Fibroblast of skin of back (primary cell): ENCODE data around the gene FAM47E.

ENCODE experiments used
- DNase-seq: peaks from one replicate; pipeline ENCODE4 v3.0.0-alpha.2; 2013

The FAM47E gene

GRCh38 chr4:76301775-76302162, 50.2 kb downstream of the FAM47E start:
- DNase-seq, result peak; percentile 6

- no peak for DNase-seq
These were observed 51.4 kb downstream of the FAM47E start for GRCh38 chr4:76302826-76303438.

DNA sequence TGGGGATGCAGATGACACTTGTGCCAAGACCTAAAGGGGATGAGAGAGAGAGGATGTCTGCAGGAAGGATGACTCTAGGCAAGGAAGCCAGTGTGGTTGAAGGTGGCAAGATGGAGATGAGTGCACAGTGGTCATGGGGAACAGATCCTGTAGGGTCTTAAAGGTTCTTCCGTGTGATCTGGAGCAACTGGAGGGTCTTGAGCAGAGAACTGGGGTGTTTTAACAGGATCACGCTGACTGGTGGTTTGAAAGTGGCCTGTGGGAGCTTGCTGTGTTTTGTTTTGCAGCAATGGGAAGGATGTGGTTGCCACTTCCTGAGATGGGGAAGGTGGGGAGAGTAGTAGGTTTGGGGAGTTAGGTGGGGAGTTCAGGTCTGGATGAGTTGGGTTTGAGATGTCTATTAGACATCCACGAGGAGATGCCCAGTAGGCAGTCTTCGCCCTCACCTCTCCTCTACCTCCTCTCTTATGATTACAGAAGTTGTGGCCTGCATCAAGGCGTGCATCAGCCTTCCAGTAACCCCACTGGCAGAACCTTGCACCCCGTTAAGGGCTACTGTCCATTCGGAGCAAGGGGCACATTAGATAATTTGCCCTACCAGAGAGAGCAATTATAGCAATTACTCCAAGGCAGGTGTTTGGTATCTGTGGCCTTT, 53.6 kb downstream of the FAM47E start:
- no peak for DNase-seq

DNA sequence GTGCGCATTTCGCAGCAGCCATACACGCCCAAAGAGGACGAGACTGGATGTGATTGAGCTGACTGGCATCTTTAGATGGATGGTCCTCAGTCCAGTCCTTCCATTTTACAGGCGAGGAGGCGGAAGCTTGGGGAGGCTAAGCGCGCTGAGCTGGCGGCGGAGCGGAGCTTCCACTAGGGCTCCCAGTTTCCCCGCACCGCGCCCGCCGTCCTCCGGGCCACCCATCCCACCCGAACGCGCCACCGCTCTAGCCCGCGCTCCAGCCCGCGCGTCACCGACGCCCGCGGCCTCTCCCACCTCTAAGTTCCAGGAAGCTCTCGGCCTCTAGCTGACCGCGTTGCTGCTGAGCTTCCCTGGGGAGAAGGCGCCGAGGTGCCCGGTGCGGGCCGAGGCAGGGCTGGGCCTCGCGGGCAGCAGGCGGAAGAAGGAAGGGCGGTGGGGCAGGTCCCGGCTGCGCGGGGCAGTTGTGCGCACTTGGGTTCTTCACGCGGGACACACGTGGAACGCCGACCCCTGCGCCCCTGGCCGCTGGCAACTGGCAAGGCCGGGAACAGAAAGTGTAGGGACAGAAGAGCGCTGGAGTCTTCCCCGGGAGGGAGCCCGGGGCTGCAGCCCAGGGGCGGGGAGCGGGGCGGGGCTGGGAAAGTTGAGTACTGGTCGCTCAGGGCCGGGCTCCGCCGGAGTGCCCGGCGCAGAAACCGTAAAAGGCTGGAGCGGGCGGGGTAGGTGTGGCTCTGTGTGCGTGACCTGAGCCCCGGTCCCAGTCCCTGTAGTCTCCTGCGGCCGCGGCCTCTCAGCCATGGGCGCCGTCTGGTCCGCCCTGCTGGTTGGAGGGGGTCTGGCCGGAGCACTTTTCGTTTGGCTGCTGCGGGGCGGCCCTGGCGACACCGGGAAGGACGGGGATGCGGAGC, 54.7 kb downstream of the FAM47E start, which contains the start of gene STBD1:
Gene STBD1 (plus strand): TSS at position 763 of the 911 bp plus-strand sequence. CDS start 37 bp downstream, at position 800.
- peak; percentile 80 for DNase-seq

GRCh38 chr4:76306882-76307659, 55.5 kb downstream of the FAM47E start:
- DNase-seq, result peak; percentile 64

DNA sequence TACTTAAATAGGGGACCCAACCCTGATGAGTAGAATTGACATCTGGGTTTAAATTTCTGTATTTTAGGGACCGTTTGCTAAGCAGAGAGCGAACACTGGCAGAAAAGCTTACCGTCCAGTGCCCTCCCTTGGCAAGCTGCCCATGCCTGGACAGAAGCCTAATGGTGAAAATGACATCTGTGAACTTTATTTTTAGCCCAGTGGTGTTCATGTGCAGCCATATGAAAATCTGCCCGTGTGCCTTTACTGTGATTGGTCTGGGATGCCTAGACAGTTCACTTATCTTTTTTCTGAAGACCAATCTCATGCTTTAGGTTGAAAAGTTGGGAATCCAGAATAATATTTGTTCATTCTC, 56.1 kb downstream of the FAM47E start:
- DNase-seq, result peak; percentile 3

DNA sequence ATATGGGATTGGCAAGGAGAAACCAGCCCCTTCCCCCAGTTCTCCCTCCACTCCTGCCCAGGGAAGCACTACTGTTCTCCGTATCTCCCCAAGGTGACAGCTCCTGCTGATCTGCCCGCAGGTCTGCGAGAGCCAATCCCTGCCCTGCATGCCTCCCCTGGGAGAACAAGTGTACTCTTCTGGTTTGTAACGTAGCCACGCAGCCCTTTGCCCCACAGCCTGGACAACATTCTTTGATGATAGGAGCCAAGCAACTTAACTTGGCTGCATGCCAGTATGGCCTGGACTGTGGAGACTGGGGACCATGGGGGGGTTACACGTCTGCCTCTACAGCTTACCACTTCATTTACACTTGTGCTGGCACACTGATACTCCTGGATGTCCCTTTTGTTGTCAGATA, 57.0 kb downstream of the FAM47E start:
- DNase-seq, result no peak

GRCh38 chr4:76309939-76310550, 58.5 kb downstream of the FAM47E start:
- DNase-seq, result no peak

- no peak for DNase-seq
These were observed 59.2 kb downstream of the FAM47E start for GRCh38 chr4:76310683-76311082.

GRCh38 chr4:76311896-76312331, 60.4 kb downstream of the FAM47E start:
- DNase-seq, result no peak

DNA sequence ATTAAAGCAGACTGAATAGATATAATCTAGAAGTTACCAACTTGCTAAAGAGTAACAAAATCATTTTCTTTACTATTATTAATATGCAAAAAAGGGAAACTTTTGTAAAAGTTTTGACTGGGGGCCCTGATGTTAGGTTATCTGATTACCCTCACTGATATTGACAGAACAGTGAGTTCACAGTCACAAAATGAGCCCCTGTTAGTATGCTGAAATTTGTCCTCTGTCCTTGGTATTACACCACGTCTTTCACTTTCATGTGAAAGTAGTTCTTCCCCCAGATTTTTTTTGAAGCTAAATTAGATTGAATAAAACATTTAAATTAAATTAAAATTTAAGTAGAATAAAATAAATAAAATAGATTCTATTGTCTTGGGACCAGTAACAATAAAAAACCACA, 60.9 kb downstream of the FAM47E start:
- DNase-seq, result no peak

DNA sequence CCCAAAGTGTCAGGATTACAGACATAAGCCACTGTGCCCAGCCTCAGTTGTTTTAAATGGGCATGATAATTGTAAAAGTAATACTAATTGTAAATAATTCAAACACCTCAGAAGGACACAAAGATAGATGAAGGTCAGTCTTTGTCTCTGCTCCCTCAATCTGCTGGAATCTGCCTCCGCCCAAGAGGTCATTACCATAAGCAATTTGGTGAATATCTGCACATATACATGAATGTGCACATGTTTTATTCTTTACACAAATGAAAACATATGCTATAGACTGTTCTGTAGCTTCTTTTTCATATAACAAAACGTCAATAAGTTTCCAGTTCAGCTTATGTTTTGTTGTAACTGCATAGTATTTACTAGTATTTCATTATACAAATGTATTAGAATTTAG, 62.0 kb downstream of the FAM47E start:
- no peak for DNase-seq

DNA sequence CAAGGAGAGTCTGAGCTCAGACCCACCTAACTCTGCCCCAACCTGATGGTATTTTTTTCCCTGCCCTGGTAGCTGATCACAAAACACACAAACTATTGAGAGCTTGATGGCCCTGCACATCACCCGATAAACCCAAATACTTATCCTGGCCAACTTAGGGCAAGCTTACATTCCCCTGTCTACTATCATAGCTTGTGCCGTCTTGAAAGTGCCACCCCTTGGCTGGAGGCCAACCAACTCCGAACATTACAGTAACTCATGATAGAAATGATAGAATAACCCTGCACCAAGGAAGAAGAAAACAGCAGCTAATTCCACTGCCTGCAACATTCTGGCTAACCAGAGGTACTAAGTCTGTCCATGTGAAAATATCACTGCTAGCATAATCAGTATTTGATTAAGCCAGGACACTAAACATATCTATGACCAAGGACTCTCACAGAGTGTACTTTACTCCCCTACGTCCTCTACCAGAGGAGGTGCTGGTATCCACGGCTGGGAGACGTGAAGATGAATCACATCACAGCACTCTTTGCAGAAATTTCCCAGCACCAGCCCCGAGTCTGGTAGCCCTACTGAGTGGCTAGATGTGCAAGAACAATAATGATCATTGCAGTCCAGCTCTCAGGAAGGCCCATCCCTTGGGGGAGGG, 63.9 kb downstream of the FAM47E start:
- DNase-seq, result no peak

GRCh38 chr4:76316131-76316530, 64.6 kb downstream of the FAM47E start:
- no peak for DNase-seq

- no peak for DNase-seq
These were observed 70.7 kb downstream of the FAM47E start for GRCh38 chr4:76322236-76322635.

GRCh38 chr4:76325072-76325471, 73.6 kb downstream of the FAM47E start:
- DNase-seq, result no peak

DNA sequence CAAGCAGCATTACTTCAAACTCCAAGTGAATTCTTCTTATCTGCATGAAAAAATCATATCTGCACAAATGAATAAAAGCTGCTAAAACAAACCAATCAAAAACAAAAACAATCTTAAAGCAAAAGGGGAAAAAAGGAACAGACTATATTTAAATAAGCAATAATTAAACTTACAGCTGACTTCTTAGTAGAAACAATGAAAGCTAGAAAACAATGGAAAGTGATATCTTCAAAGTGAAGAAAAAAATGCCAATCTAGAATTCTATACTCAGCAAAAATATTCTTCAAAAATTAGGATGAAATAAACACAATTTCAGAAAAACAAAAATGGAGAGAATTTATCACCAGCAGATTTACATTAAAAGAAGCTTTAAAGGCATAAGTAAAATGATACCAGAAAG, 75.0 kb downstream of the FAM47E start:
- DNase-seq, result no peak
